Omental fat pad (tissue), 4 donors: ENCODE results near the gene JAZF1. TPM values are rescaled to one million over a fixed set of nuclear protein-coding genes. Genes with fewer than 3 reads are reported as not detected.
A peak's percentile ranks its signal among the peaks of the same experiment; 100 is the strongest.

ENCODE experiments used
- ATAC-seq: fragments of 150-250 bp; one replicate; pipeline ENCODE4 v1.9.1; 2016; ENCODE audit warnings: mild to moderate bottlenecking, moderate library complexity; ENCODE audit not compliant: low FRiP score
- DNase-seq: peaks from one replicate; pipeline ENCODE4 v3.0.0-alpha.2; 2019; ENCODE audit warnings: low spot score
- CTCF ChIP-seq, 3 donors: fragments of 450-650 bp; IDR thresholded peaks; one replicate each; pipeline ENCODE4 v1.5.1; 2016 to 2017; ENCODE audit warnings: antibody characterized with exemption in 3 of 3, mild to moderate bottlenecking in 3 of 3, moderate library complexity in 2 of 3
- total RNA-seq, 4 donors: library from RNA; depleted of rRNA; stranded (reverse); fragments of >200 nt; gene quantifications; one replicate each; pipeline ENCODE4 v1.1.0, GENCODE V29; 2016

JAZF1 gene
- total RNA-seq, 4 donors from 2014 or later: 12.1 to 15.3 (median 12.8) TPM

- no peak for ATAC-seq
- DNase-seq: no peak
- TF ChIP-seq CTCF (IDR thresholded peaks at IDR 0.05): no peak
Measured at GRCh38 chr7:28088901-28089714, 91.5 kb downstream of the JAZF1 start.

GRCh38 chr7:28088032-28088431 is 92.6 kb downstream of the JAZF1 start:
- no peak for TF ChIP-seq CTCF (IDR thresholded peaks at IDR 0.05)
- peak; percentile 30 for ATAC-seq
- no peak for DNase-seq

DNA sequence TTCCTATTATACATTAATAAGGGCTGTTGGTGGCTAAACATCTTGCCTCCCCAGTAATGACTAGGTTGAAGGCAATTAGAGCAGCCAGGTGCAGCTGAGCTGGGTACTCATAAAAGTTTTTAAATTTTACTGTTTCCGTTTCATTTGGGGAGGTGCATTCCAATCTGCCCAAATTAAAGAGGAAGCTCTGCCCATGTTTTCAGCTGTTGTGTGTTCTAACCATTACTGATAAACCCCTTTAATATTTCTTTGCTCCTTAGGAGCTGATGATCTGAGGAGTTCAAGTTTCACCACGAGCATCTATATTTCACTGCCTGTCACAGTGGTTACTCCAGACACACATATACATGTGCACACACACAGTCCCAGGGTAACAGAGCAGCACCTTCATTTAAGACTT is 94.4 kb downstream of the JAZF1 start:
- DNase-seq: no peak
- no peak for ATAC-seq
- no peak for TF ChIP-seq CTCF (IDR thresholded peaks at IDR 0.05)

DNA sequence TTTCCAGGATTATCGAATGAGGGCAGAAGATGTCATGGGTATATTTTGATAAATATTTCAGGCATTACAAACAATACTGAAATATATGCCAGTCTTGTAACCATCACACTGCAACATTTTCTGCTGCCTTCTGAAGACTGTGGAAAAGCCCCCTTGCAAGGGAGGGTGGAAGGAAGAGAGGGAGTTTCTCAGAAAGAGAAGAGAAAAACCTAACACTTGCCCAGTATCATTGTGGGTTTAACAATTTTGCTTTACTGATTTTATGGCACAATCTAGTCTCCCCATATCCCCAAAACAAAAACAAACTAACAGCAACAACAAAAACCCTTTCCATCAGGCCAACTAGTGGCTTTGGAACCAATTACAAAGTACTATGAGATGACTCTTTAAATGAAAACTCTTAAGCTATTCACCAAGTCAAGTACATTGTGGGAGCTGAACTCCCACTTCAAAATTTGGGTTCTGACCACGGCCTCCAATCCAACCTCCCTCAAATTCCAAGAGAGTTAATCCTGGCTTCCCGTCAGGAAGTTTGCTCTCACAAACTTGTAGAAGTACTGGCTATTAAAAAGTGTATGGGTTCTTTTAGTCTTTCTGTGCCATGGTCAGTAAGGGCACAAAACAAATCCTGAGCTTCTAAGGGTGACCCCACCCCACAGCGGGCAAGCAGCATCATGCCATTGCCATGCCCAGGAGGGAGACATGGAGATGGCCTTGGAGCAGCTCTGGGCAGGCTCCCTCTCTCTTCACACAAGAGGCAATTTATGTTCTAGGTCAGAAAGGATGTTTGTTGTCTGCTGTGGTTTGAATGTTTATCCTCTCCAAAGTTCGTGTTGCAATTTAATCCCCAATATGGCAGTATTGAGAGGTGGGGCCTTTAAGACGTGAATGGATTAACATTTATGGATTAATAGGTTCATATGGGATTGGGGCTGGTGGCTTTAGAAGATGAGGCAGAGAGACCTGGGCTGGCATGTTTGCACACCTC is 96.3 kb downstream of the JAZF1 start:
- TF ChIP-seq CTCF (IDR thresholded peaks at IDR 0.05): no peak
- DNase-seq (no peak), ATAC-seq (peak; percentile 51)

DNA sequence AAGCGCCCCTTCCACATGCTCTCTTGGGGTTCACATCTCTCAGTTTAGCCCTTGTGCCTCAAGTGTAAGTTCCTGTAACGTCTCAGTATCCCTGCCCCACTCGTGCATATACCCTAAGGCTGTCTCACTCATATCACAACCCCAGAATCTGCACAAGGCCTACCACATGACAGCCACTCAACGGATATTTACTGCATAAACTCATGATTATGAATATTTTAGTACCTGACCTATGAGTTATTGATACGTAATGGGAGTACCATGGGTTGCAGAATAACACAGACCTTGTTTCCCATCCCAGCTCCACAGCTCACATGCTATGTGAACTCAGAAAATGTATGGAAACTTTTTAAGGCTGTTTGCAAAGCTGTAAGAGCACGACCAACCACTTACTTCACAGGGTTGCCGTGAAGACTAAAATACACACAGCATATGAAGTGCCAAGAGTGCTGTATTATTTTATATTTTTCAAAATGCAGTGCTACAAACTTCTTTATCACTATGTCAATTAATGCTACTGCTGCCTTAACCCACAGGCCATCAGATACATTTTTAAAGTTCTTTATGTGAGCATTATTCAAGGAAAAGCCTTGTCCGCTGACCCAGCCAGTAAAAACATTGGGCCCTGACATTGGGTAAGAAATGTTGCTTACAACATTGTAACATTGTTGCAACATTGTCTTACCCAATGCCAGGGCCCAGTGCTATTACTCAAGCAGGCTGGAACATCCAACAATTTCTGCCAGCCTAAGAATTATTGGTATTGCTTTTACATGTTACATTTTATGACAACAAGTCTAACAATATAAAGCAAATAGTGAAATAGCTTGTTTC is 97.2 kb downstream of the JAZF1 start:
- TF ChIP-seq CTCF (IDR thresholded peaks at IDR 0.05): no peak
- no peak for DNase-seq

GRCh38 chr7:28082071-28082470 is 98.5 kb downstream of the JAZF1 start:
- ATAC-seq: no peak
- DNase-seq: no peak
- TF ChIP-seq CTCF (IDR thresholded peaks at IDR 0.05): no peak

More for the DNA sequence above, 97.2 kb downstream of the JAZF1 start:
- ATAC-seq: peak; percentile 72
